Memory B cell (primary cell): ENCODE measurements around the gene SLC9A6.

Experiments
- ATAC-seq: fragments of 150-1000 bp; cut with Tn5 transposase; 2 replicates; pipeline ENCODE4 v1.10.0; 2021; ENCODE audit warnings: low read depth, mild to moderate bottlenecking, moderate library complexity
- DNase-seq, 2 donors: peaks; one replicate each; pipeline ENCODE4 v3.0.0; 2022; ENCODE audit warnings: low spot score in 2 of 2
- H3K27ac Mint-ChIP-seq: one replicate; pipeline ENCODE4 v1.8.0; 2022; ENCODE audit warnings: mild to moderate bottlenecking, moderate library complexity, mixed read lengths
- H3K27me3 Mint-ChIP-seq: one replicate; pipeline ENCODE4 v1.8.0; 2022; ENCODE audit warnings: mixed read lengths
- H3K36me3 Mint-ChIP-seq: one replicate; pipeline ENCODE4 v1.8.0; 2022; ENCODE audit warnings: mild to moderate bottlenecking, mixed read lengths
- H3K4me1 Mint-ChIP-seq: one replicate; pipeline ENCODE4 v1.8.0; 2022; ENCODE audit warnings: mixed read lengths
- H3K4me3 Mint-ChIP-seq: one replicate; pipeline ENCODE4 v1.8.0; 2022; ENCODE audit warnings: mild to moderate bottlenecking, moderate library complexity, mixed read lengths
- H3K9me3 Mint-ChIP-seq: one replicate; pipeline ENCODE4 v1.8.0; 2022; ENCODE audit warnings: mixed read lengths

The SLC9A6 gene

DNA sequence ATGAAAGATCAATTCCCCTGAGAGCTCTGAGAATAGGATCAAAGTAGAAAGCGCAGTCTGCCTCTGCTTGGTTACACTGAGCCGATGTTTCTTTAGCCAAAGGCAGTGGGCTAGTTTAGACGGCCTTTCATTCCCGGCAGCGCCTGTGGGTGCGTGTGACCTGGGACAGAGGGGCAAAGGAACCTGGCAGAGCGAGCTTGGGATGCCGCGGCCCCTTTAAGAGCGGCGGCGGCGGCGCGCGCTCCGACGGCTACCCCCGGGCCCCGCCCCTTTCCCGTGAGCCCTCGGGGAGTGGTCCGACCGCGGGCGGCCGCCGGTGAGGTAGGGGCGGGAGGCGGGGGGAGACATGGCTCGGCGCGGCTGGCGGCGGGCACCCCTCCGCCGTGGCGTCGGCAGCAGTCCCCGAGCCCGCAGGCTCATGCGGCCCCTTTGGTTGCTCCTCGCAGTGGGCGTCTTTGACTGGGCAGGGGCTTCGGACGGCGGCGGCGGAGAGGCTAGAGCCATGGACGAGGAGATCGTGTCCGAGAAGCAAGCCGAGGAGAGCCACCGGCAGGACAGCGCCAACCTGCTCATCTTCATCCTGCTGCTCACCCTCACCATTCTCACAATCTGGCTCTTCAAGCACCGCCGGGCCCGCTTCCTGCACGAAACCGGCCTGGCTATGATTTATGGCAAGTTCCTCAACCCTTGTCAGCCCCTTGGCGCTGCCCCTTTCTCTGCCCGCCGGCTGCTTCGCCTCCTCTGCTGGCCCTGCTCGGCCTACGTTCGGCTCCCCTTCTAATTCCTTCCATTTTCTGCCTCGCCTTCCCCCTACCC lies at the start of gene SLC9A6:
Gene SLC9A6 (plus strand): TSS at position 279 of the 816 bp plus-strand sequence. CDS start 224 bp downstream, at position 503.
- peak; percentile 92 for ATAC-seq
- Mint-ChIP-seq H3K36me3 (peaks cover 4% of the 10 kb centered on the region), H3K27ac (peak within 1 kb of the TSS; percentile 91), H3K4me1 (peaks cover 41% of the 10 kb centered on the region), H3K9me3 (no peaks in the 10 kb centered on the region), H3K27me3 (no peaks in the 10 kb centered on the region), H3K4me3 (peak within 1 kb of the TSS; percentile 97)
- DNase-seq: peak; percentile 37 to 40

- no peak overlapping the region for H3K4me3 Mint-ChIP-seq
- no peaks in the 10 kb centered on the region for H3K4me1 Mint-ChIP-seq
These were observed 40.7 kb upstream of the SLC9A6 start for GRCh38 chrX:135944486-135944885.

GRCh38 chrX:135951291-135951690 lies 33.9 kb upstream of the SLC9A6 start:
- peaks cover 5% of the 10 kb centered on the region for H3K36me3 Mint-ChIP-seq
- H3K27ac Mint-ChIP-seq: no peak overlapping the region
- ATAC-seq (no peak), DNase-seq (no peak)
- no peaks in the 10 kb centered on the region for H3K4me1 Mint-ChIP-seq
- H3K27me3 Mint-ChIP-seq: no peaks in the 10 kb centered on the region
- H3K9me3 Mint-ChIP-seq: no peaks in the 10 kb centered on the region
- no peak overlapping the region for H3K4me3 Mint-ChIP-seq

More at GRCh38 chrX:135944486-135944885, 40.7 kb upstream of the SLC9A6 start:
- DNase-seq (no peak), ATAC-seq (no peak)
- no peak overlapping the region for H3K27ac Mint-ChIP-seq
- H3K36me3 Mint-ChIP-seq: peaks cover 8% of the 10 kb centered on the region
- H3K9me3 Mint-ChIP-seq: no peaks in the 10 kb centered on the region
- no peaks in the 10 kb centered on the region for H3K27me3 Mint-ChIP-seq

DNA sequence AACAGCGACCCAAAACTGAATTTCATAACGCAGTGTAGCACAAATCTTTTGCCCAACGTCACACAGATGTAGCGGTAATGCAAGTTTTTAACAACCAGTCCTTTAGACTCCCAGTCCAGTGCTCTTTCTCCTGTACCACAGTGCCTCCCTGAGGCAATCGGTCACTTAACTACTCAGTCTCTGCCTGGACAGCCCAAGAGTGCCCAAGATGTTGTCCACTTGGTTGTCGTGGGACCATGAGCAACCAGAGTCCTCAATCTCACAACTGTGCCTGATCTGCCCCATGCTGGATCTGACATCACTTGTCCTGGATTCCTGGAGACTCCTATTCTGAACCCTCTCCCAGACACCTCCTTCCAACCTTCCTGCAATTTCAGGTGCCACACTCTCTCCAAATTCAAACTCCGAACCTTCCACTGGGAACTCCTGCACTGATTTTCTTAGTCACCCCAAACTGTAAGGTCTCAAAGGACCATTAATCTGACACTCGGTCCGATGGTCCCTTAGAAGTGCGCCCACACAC lies 12.1 kb upstream of the SLC9A6 start:
- Mint-ChIP-seq H3K27me3 (no peaks in the 10 kb centered on the region), H3K4me3 (peak overlapping the region; percentile 98)
- no peak for ATAC-seq

GRCh38 chrX:135973548-135974278 lies 11.5 kb upstream of the SLC9A6 start, which contains the start of gene MMGT1:
Gene MMGT1 (minus strand): TSS chrX:135973988. CDS start chrX:135973675, 313 bp downstream.
- DNase-seq (peak; percentile 69), ATAC-seq (peak; percentile 91)
- H3K9me3 Mint-ChIP-seq: no peaks in the 10 kb centered on the region
- peaks cover 13% of the 10 kb centered on the region for H3K4me1 Mint-ChIP-seq
- H3K4me3 Mint-ChIP-seq: peak within 1 kb of the TSS; percentile 98
- H3K36me3 Mint-ChIP-seq: no peaks in the 10 kb centered on the region
- peak within 1 kb of the TSS; percentile 99 for H3K27ac Mint-ChIP-seq
- H3K27me3 Mint-ChIP-seq: no peaks in the 10 kb centered on the region

More for the DNA sequence above, 12.1 kb upstream of the SLC9A6 start:
- no peaks in the 10 kb centered on the region for H3K36me3 Mint-ChIP-seq
- H3K4me1 Mint-ChIP-seq: peaks cover 13% of the 10 kb centered on the region
- H3K9me3 Mint-ChIP-seq: no peaks in the 10 kb centered on the region
- peak overlapping the region; percentile 99 for H3K27ac Mint-ChIP-seq
- no peak for DNase-seq

DNA sequence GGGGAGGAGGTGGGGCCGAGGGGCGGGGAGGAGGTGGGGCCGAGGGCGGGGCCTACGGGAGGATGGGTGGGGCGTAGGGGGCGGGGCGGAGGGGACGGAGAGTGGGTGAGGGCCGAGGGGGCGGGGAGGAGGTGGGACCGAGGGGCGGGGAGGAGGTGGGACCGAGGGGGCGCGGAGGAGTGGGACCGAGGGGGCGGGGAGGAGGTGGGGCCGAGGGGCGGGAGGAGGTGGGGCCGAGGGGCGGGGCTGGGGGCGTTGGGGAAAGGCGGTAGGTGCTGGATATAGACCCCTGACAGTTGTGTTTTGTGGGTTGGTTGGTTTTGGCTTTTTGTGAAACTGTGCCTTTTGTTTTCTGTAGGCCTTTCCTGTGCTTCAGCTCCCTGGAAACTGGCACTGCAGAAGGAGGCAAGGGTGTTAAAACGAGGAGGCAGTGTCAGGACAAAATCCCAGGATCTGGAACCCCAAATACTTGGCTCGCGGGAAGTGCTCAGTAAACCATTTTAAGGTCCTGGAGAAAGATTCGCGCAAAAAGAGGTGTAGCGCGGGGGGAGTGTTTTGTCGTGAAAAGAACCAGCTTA lies 10.9 kb upstream of the SLC9A6 start:
- no peak overlapping the region for H3K27ac Mint-ChIP-seq
- ATAC-seq (peak; percentile 30), DNase-seq (no peak)
- no peaks in the 10 kb centered on the region for H3K27me3 Mint-ChIP-seq
- peak overlapping the region; percentile 80 for H3K4me3 Mint-ChIP-seq
- peaks cover 13% of the 10 kb centered on the region for H3K4me1 Mint-ChIP-seq
- H3K9me3 Mint-ChIP-seq: no peaks in the 10 kb centered on the region
- H3K36me3 Mint-ChIP-seq: no peaks in the 10 kb centered on the region

GRCh38 chrX:135975421-135975820 lies 9.8 kb upstream of the SLC9A6 start:
- Mint-ChIP-seq H3K36me3 (no peaks in the 10 kb centered on the region), H3K27me3 (no peaks in the 10 kb centered on the region), H3K4me1 (peaks cover 13% of the 10 kb centered on the region), H3K4me3 (no peak overlapping the region), H3K27ac (no peak overlapping the region), H3K9me3 (no peaks in the 10 kb centered on the region)
- ATAC-seq: no peak
- DNase-seq: no peak

GRCh38 chrX:135977611-135978010 lies 7.6 kb upstream of the SLC9A6 start:
- Mint-ChIP-seq H3K36me3 (no peaks in the 10 kb centered on the region), H3K27me3 (no peaks in the 10 kb centered on the region), H3K4me1 (peaks cover 14% of the 10 kb centered on the region), H3K9me3 (no peaks in the 10 kb centered on the region), H3K4me3 (no peak overlapping the region), H3K27ac (no peak overlapping the region)
- DNase-seq (no peak), ATAC-seq (no peak)

DNA sequence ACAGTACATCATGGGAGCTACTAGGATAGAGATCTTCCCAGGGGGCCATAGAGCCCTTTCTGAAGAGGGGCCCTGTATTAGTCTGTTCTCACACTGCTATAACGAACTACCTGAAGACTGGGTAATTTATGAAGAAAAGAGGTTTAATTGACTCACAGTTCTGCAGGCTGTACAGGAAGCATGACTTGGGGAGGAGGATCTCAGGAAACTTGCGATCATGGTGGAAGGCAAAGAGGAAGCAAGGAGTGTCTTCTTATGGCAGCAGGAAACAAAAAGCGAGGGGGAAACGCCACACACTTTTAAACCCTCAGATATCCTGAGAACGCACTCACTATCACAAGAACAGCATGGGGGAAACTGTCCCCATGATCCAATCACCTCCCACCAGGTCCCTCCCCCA lies 4.2 kb upstream of the SLC9A6 start:
- Mint-ChIP-seq H3K36me3 (no peaks in the 10 kb centered on the region), H3K27me3 (no peaks in the 10 kb centered on the region), H3K4me3 (no peak overlapping the region), H3K27ac (no peak overlapping the region), H3K9me3 (no peaks in the 10 kb centered on the region), H3K4me1 (peaks cover 28% of the 10 kb centered on the region)
- ATAC-seq (no peak), DNase-seq (no peak)

DNA sequence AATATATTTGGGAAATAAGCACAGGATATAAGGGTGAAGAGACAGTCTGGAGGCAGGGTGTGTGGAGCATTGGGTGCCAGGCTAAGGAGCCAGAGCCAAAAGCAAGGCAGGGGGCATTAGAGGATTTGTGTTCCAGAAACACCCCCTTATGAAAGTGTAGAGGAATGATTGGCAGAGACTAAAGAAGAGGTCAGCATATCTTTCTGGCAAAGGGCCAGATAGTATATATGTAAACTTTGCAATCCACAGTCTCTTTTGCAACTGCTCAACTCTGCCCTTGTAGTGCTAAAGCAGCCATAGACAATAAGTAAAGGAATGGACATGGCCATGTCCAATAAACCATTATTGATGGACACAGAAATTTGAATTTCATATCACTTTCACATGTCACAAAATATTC lies 3.6 kb upstream of the SLC9A6 start:
- Mint-ChIP-seq H3K9me3 (no peaks in the 10 kb centered on the region), H3K36me3 (no peaks in the 10 kb centered on the region), H3K27ac (no peak overlapping the region), H3K27me3 (no peaks in the 10 kb centered on the region), H3K4me1 (peaks cover 32% of the 10 kb centered on the region), H3K4me3 (no peak overlapping the region)
- ATAC-seq (no peak), DNase-seq (no peak)

GRCh38 chrX:135982860-135983259 lies 2.4 kb upstream of the SLC9A6 start:
- H3K9me3 Mint-ChIP-seq: no peaks in the 10 kb centered on the region
- H3K4me1 Mint-ChIP-seq: peaks cover 36% of the 10 kb centered on the region
- no peak for DNase-seq
- peak overlapping the region; percentile 85 for H3K4me3 Mint-ChIP-seq
- peak overlapping the region; percentile 87 for H3K27ac Mint-ChIP-seq
- ATAC-seq: no peak
- H3K36me3 Mint-ChIP-seq: no peaks in the 10 kb centered on the region
- no peaks in the 10 kb centered on the region for H3K27me3 Mint-ChIP-seq

DNA sequence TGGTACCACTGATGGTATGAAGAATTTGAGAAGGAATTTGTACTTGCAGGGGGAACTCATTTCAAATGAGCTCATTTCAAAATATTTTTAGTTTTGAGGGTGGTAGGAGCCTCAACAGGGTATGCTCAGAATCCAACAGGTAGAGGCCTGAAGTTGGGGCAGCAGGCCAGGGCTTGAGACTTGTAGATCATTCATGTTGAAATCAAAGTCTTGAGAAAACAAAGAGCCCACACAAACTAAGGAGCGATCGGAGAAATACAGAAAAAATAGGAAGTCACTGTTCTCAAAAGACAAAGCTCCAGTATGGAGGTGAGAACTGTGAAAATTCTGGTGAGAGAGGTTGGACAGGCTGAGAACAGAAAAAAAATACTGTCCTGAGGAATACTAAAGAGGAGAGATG lies 979 bp upstream of the SLC9A6 start:
- Mint-ChIP-seq H3K36me3 (no peaks in the 10 kb centered on the region), H3K27me3 (no peaks in the 10 kb centered on the region), H3K27ac (peak overlapping the region; percentile 91), H3K4me1 (peaks cover 39% of the 10 kb centered on the region), H3K4me3 (peak overlapping the region; percentile 85), H3K9me3 (no peaks in the 10 kb centered on the region)
- ATAC-seq (no peak), DNase-seq (no peak)

- Mint-ChIP-seq H3K9me3 (no peaks in the 10 kb centered on the region), H3K27me3 (no peaks in the 10 kb centered on the region), H3K4me3 (peak overlapping the region; percentile 85), H3K36me3 (peaks cover 2% of the 10 kb centered on the region), H3K27ac (peak overlapping the region; percentile 91), H3K4me1 (peaks cover 41% of the 10 kb centered on the region)
- ATAC-seq: no peak
- DNase-seq: no peak
These were observed 461 bp upstream of the SLC9A6 start for GRCh38 chrX:135984791-135985156.

- no peaks in the 10 kb centered on the region for H3K27me3 Mint-ChIP-seq
- ATAC-seq: no peak
- peak overlapping the region; percentile 97 for H3K4me3 Mint-ChIP-seq
- peak overlapping the region; percentile 91 for H3K27ac Mint-ChIP-seq
- peaks cover 41% of the 10 kb centered on the region for H3K4me1 Mint-ChIP-seq
- H3K36me3 Mint-ChIP-seq: peaks cover 4% of the 10 kb centered on the region
- H3K9me3 Mint-ChIP-seq: no peaks in the 10 kb centered on the region
- DNase-seq: no peak
These were observed 707 bp downstream of the SLC9A6 start for GRCh38 chrX:135985973-135986310.
